Body of pancreas (tissue), 4 donors: ENCODE data around the gene PIP5KL1.

Experiments used
- CTCF ChIP-seq, 7 experiments: fragments of 450-650 bp in 4 of 7; fragments of 200-600 bp in 3 of 7; sonication (generic) in 3 of 7; IDR thresholded peaks; one replicate each; pipeline ENCODE4 v1.5.1; 2016 to 2019; ENCODE audit warnings: antibody characterized with exemption in 7 of 7
- POLR2A ChIP-seq, 3 donors: fragments of 450-650 bp; IDR thresholded peaks; one replicate each; pipeline ENCODE4 v1.6.1; 2016; ENCODE audit warnings: antibody characterized with exemption in 3 of 3, mild to moderate bottlenecking in 2 of 3

GRCh38 chr9:127885508-127886281, 44.9 kb downstream of the PIP5KL1 start:
- TF ChIP-seq CTCF (IDR thresholded peaks at IDR 0.05), result no peak
- no peak for TF ChIP-seq POLR2A (IDR thresholded peaks at IDR 0.05)
